Stimulated activated CD4-positive, alpha-beta T cell treated with anti-CD3 and anti-CD28 coated beads, Interleukin-4, amount 100 ng/mL, for 48 hours (primary cell): ENCODE data around the gene CKB.

ENCODE experiments used
- DNase-seq, 2 donors: peaks; one replicate each; pipeline ENCODE4 v3.0.0-alpha.2; 2020; ENCODE audit warnings: low read depth in 2 of 2

The CKB gene

GRCh38 chr14:103488071-103488470 is 34.6 kb downstream of the CKB start:
- DNase-seq, result no peak

DNA sequence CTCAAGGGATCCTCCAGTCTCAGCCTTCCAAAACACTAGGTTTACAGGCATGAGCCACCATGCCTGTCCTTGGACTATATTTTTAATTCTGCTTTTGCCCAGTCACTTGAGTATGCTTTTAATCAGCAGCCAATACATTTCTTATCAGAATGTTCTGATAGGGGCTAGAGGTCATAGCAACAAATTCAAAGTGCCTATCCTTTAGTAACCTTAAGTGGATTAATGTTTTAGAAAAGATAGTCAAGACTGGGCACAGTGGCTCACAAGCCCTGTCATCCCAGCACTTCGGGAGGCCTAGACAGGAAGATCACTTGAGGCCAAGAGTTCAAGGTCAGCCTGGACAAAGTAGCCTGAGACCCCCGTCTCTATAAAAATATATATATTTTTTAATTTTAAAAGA is 37.1 kb downstream of the CKB start:
- DNase-seq, result no peak

DNA sequence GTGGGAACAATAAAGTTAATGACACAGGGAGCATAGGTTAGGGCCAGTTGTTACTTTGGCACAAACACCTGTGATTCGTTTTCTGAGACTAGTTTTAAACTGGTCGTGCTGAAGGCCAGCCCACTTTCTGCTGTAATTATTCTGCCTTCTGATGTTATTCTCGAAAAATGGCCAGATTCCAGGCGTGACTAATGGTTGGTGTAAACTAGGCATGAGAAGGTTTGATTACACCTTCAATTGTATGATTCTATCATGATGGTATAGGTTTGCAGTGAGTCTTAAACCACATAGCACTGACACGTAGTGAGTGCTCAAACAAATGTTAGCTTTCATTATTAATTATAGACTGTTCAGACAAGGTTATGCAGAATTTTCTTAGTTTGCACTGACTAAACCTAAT is 39.0 kb downstream of the CKB start:
- DNase-seq, result no peak

- DNase-seq, result no peak
Measured at GRCh38 chr14:103480595-103480994, 42.0 kb downstream of the CKB start.

GRCh38 chr14:103476631-103477030 is 46.0 kb downstream of the CKB start:
- DNase-seq, result no peak

GRCh38 chr14:103476065-103476464 is 46.6 kb downstream of the CKB start:
- no peak for DNase-seq

- DNase-seq, result no peak
Measured at GRCh38 chr14:103474893-103475292, 47.7 kb downstream of the CKB start.

DNA sequence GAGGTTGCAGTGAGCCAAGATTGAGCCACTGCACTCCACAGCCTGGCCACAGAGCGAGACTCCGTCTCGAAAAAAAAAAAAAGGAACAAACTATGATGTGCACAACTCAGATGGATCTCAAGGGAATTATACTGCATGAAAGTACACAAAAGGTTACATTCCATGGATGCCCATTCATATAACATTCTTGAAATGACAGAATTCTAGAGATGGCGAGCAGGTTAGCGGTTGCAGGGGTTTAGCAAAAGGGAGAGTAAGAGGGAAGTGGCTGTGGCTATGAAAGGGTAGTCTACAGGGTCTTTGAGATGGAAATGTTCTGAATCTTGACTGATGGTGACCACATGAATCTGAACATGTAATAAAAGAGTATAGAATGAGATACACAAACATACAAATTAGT is 49.7 kb downstream of the CKB start:
- DNase-seq, result no peak
